ENCODE measurements around the gene ZACN.

ZACN gene

GRCh38 chr17:76106703-76107102, 27.7 kb downstream of the ZACN start:
- Histone ChIP-seq H3K36me3 (ENCODE audit: insufficient read depth, low read length) (no peaks in the 10 kb centered on the region), H3K27me3 (ENCODE audit: insufficient read depth, low read length) (no peaks in the 10 kb centered on the region), H3K79me2 (ENCODE audit: control insufficient read depth, insufficient read depth, low read length, unreplicated experiment) (peaks cover 14% of the 10 kb centered on the region), H3K27ac (ENCODE audit: low read depth, low read length) (no peak overlapping the region), H3K4me3 (ENCODE audit: low read depth, low read length) (no peak overlapping the region), H2AFZ (ENCODE audit: low read length, unreplicated experiment) (peak overlapping the region; percentile 18), H3K4me1 (ENCODE audit: control insufficient read depth, insufficient read depth, low read length, unreplicated experiment) (no peaks in the 10 kb centered on the region)

GRCh38 chr17:76107509-76107908, 28.5 kb downstream of the ZACN start:
- Histone ChIP-seq H2AFZ (ENCODE audit: low read length, unreplicated experiment) (no peak overlapping the region), H3K36me3 (ENCODE audit: insufficient read depth, low read length) (no peaks in the 10 kb centered on the region), H3K27me3 (ENCODE audit: insufficient read depth, low read length) (no peaks in the 10 kb centered on the region), H3K4me1 (ENCODE audit: control insufficient read depth, insufficient read depth, low read length, unreplicated experiment) (no peaks in the 10 kb centered on the region), H3K4me3 (ENCODE audit: low read depth, low read length) (no peak overlapping the region), H3K27ac (ENCODE audit: low read depth, low read length) (no peak overlapping the region), H3K79me2 (ENCODE audit: control insufficient read depth, insufficient read depth, low read length, unreplicated experiment) (peaks cover 11% of the 10 kb centered on the region)

DNA sequence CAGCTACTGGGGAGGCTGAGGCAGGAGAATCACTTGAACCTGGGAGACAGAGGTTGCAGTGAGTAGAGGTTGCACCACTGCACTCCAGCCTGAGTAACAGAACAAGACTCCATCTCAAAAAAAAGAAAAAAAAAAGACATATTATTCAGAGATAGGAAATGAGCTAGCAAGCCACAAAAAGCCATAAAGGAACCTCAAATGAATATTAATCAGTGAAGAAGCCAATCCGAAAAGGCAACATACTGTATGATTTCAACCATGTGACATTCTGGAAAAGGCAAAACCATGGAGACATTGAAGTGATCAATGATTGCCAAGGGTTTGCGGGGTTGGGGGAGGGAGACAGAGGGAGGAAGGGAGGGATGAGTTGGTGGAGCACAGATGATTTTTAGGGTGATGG, 33.0 kb downstream of the ZACN start:
- Histone ChIP-seq H3K4me1 (ENCODE audit: control insufficient read depth, insufficient read depth, low read length, unreplicated experiment) (no peaks in the 10 kb centered on the region), H3K27ac (ENCODE audit: low read depth, low read length) (no peak overlapping the region), H3K79me2 (ENCODE audit: control insufficient read depth, insufficient read depth, low read length, unreplicated experiment) (no peaks in the 10 kb centered on the region), H3K4me3 (ENCODE audit: low read depth, low read length) (no peak overlapping the region), H3K27me3 (ENCODE audit: insufficient read depth, low read length) (no peaks in the 10 kb centered on the region), H3K36me3 (ENCODE audit: insufficient read depth, low read length) (no peaks in the 10 kb centered on the region), H2AFZ (ENCODE audit: low read length, unreplicated experiment) (no peak overlapping the region)

GRCh38 chr17:76115138-76115754, 36.3 kb downstream of the ZACN start:
- H2AFZ ChIP-seq (ENCODE audit: low read length, unreplicated experiment): no peak overlapping the region
- no peak overlapping the region for H3K27ac ChIP-seq (ENCODE audit: low read depth, low read length)
- H3K27me3 ChIP-seq (ENCODE audit: insufficient read depth, low read length): no peaks in the 10 kb centered on the region
- no peak overlapping the region for H3K4me3 ChIP-seq (ENCODE audit: low read depth, low read length)
- no peaks in the 10 kb centered on the region for H3K4me1 ChIP-seq (ENCODE audit: control insufficient read depth, insufficient read depth, low read length, unreplicated experiment)
- no peaks in the 10 kb centered on the region for H3K36me3 ChIP-seq (ENCODE audit: insufficient read depth, low read length)
- no peaks in the 10 kb centered on the region for H3K79me2 ChIP-seq (ENCODE audit: control insufficient read depth, insufficient read depth, low read length, unreplicated experiment)

- Histone ChIP-seq H3K79me2 (ENCODE audit: control insufficient read depth, insufficient read depth, low read length, unreplicated experiment) (no peaks in the 10 kb centered on the region), H3K4me1 (ENCODE audit: control insufficient read depth, insufficient read depth, low read length, unreplicated experiment) (no peaks in the 10 kb centered on the region), H3K27me3 (ENCODE audit: insufficient read depth, low read length) (no peaks in the 10 kb centered on the region), H2AFZ (ENCODE audit: low read length, unreplicated experiment) (no peak overlapping the region), H3K4me3 (ENCODE audit: low read depth, low read length) (no peak overlapping the region), H3K36me3 (ENCODE audit: insufficient read depth, low read length) (no peaks in the 10 kb centered on the region), H3K27ac (ENCODE audit: low read depth, low read length) (no peak overlapping the region)
Observed at GRCh38 chr17:76119409-76120371, 40.7 kb downstream of the ZACN start.

GRCh38 chr17:76120658-76121008, 41.7 kb downstream of the ZACN start:
- no peak overlapping the region for H2AFZ ChIP-seq (ENCODE audit: low read length, unreplicated experiment)
- no peaks in the 10 kb centered on the region for H3K4me1 ChIP-seq (ENCODE audit: control insufficient read depth, insufficient read depth, low read length, unreplicated experiment)
- H3K27ac ChIP-seq (ENCODE audit: low read depth, low read length): no peak overlapping the region
- no peaks in the 10 kb centered on the region for H3K79me2 ChIP-seq (ENCODE audit: control insufficient read depth, insufficient read depth, low read length, unreplicated experiment)
- no peak overlapping the region for H3K4me3 ChIP-seq (ENCODE audit: low read depth, low read length)
- H3K27me3 ChIP-seq (ENCODE audit: insufficient read depth, low read length): no peaks in the 10 kb centered on the region
- H3K36me3 ChIP-seq (ENCODE audit: insufficient read depth, low read length): no peaks in the 10 kb centered on the region

DNA sequence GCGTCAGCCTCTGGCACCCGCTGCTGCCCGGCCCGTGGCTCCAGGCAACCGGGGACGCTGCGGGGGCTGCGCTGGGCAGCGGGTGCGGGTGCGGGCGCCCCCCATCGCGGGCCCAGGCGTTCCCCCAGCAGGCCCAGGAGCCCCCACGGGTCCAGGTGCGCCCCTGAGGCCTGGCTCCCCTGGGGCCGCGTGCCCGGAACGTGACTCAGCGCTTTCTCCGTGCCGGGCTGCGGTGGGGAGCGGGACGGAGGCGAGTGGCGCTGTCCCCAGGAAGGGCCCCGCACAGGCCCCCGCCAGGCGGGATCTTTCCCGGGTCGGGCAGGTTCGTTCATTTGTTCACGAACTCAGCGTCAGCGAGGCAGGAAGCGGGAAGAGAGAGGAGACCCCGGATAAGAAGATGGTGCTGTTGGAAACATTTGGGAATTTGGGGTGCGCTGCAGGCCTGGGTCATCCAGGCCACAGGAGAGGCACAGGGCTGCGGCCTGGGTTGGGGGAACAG, 43.0 kb downstream of the ZACN start:
- Histone ChIP-seq H2AFZ (ENCODE audit: low read length, unreplicated experiment) (peak overlapping the region; percentile 87), H3K27me3 (ENCODE audit: insufficient read depth, low read length) (no peaks in the 10 kb centered on the region), H3K4me3 (ENCODE audit: low read depth, low read length) (no peak overlapping the region), H3K36me3 (ENCODE audit: insufficient read depth, low read length) (no peaks in the 10 kb centered on the region), H3K27ac (ENCODE audit: low read depth, low read length) (no peak overlapping the region), H3K4me1 (ENCODE audit: control insufficient read depth, insufficient read depth, low read length, unreplicated experiment) (no peaks in the 10 kb centered on the region), H3K79me2 (ENCODE audit: control insufficient read depth, insufficient read depth, low read length, unreplicated experiment) (no peaks in the 10 kb centered on the region)

- no peak overlapping the region for H2AFZ ChIP-seq (ENCODE audit: low read length, unreplicated experiment)
- no peaks in the 10 kb centered on the region for H3K4me1 ChIP-seq (ENCODE audit: control insufficient read depth, insufficient read depth, low read length, unreplicated experiment)
- H3K27ac ChIP-seq (ENCODE audit: low read depth, low read length): no peak overlapping the region
- H3K36me3 ChIP-seq (ENCODE audit: insufficient read depth, low read length): no peaks in the 10 kb centered on the region
- H3K79me2 ChIP-seq (ENCODE audit: control insufficient read depth, insufficient read depth, low read length, unreplicated experiment): no peaks in the 10 kb centered on the region
- no peak overlapping the region for H3K4me3 ChIP-seq (ENCODE audit: low read depth, low read length)
- no peaks in the 10 kb centered on the region for H3K27me3 ChIP-seq (ENCODE audit: insufficient read depth, low read length)
Observed at GRCh38 chr17:76122431-76123190, 43.6 kb downstream of the ZACN start.

- H2AFZ ChIP-seq (ENCODE audit: low read length, unreplicated experiment): no peak overlapping the region
- H3K4me1 ChIP-seq (ENCODE audit: control insufficient read depth, insufficient read depth, low read length, unreplicated experiment): no peaks in the 10 kb centered on the region
- H3K36me3 ChIP-seq (ENCODE audit: insufficient read depth, low read length): no peaks in the 10 kb centered on the region
- no peaks in the 10 kb centered on the region for H3K79me2 ChIP-seq (ENCODE audit: control insufficient read depth, insufficient read depth, low read length, unreplicated experiment)
- H3K27ac ChIP-seq (ENCODE audit: low read depth, low read length): no peak overlapping the region
- H3K4me3 ChIP-seq (ENCODE audit: low read depth, low read length): no peak overlapping the region
- no peaks in the 10 kb centered on the region for H3K27me3 ChIP-seq (ENCODE audit: insufficient read depth, low read length)
Observed at GRCh38 chr17:76123191-76123499, 44.2 kb downstream of the ZACN start.

DNA sequence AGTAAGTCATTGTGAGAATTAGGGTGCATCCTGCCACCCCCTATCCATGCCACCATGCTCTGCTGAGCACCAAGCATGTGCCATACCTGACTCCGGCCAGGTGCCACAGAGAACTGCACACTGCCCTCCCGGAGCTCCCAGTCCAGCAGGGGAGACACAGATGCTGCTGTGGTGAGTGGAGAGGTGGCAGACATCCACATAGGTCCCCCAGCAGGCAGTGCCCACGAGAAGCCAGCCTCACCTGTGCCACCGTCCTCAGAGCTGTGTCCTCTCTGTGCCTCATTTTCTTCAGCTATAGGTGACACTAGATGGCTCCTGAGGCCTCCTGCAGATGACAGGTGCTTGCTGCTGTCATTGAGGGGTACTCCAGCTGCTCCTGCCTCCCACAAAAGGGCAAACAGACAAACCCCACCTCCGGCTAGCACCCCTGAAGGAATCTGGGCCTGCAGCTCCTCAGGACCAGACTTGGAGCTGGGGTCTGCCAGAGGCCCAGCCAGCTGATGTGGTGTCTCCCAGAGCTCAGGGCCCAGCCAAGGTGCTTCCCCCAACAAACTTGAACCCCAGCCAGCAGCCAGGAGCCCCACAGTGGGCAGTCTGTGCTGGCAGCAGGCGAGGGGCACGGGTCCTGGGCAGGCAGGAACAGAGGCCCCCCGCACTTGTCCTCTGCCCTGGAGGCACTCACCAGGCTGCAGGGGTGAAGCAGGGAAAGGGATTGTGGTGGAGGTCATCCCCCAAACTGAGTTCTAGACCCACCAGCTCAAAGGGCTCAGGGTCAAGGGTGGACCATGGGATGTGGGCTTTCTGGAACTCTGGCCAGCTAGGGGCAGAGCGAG, 45.0 kb downstream of the ZACN start:
- H3K79me2 ChIP-seq (ENCODE audit: control insufficient read depth, insufficient read depth, low read length, unreplicated experiment): no peaks in the 10 kb centered on the region
- no peaks in the 10 kb centered on the region for H3K27me3 ChIP-seq (ENCODE audit: insufficient read depth, low read length)
- H3K4me1 ChIP-seq (ENCODE audit: control insufficient read depth, insufficient read depth, low read length, unreplicated experiment): no peaks in the 10 kb centered on the region
- H3K36me3 ChIP-seq (ENCODE audit: insufficient read depth, low read length): no peaks in the 10 kb centered on the region
- no peak overlapping the region for H2AFZ ChIP-seq (ENCODE audit: low read length, unreplicated experiment)
- H3K27ac ChIP-seq (ENCODE audit: low read depth, low read length): no peak overlapping the region
- H3K4me3 ChIP-seq (ENCODE audit: low read depth, low read length): no peak overlapping the region

All from ACC112 (cell line).